AG04450 (cell line): ENCODE data around the gene CHRND. TPM values are rescaled to one million over a fixed set of nuclear protein-coding genes. Genes with fewer than 3 reads are reported as not detected.

Experiments
- CTCF ChIA-PET: fragments of 300-600, 350-600 bp; formaldehyde crosslinking; extraction: SDS; loops from one replicate; lab custom pipeline; 2022; ENCODE audit warnings: antibody characterized with exemption, inconsistent platforms; lab: Charles Lee
- POLR2A ChIA-PET: fragments of 350-600 bp; formaldehyde crosslinking; extraction: SDS; loops from one replicate; lab custom pipeline; 2021; ENCODE audit warnings: antibody characterized with exemption, inconsistent platforms; lab: Yijun Ruan, JAX
- DNase-seq: peaks from one replicate; pipeline ENCODE4 v3.0.0-alpha.2; 2011; ENCODE audit warnings: low read depth, low spot score
- H3K27ac ChIP-seq: one replicate; pipeline ENCODE4 v1.5.1; 2012; ENCODE audit warnings: low read depth, low read length, control low read depth
- H3K27me3 ChIP-seq: one replicate; pipeline ENCODE4 v1.6.0; 2012; ENCODE audit warnings: low read length; ENCODE audit not compliant: control insufficient read depth, insufficient read depth
- H3K4me3 ChIP-seq: 2 replicates; pipeline ENCODE4 v1.5.1; 2011; ENCODE audit warnings: mild to moderate bottlenecking, low read depth, low read length, control low read depth
- H3K9me3 ChIP-seq: 2 replicates; pipeline ENCODE4 v1.5.1; 2012; ENCODE audit warnings: low read length; ENCODE audit not compliant: control insufficient read depth, insufficient read depth
- CTCF ChIP-seq: IDR thresholded peaks from 2 replicates; pipeline ENCODE4 v1.5.1; 2011; ENCODE audit warnings: low read depth, low read length, control low read depth, inconsistent platforms
- polyA plus RNA-seq: library from polyadenylated mRNA; depleted of rRNA; stranded (reverse); fragments of >200 nt; gene quantifications from 2 replicates; pipeline ENCODE4 v1.2.3, GENCODE V29; 2011

The CHRND gene
- polyA plus RNA-seq, 1 experiment, result not detected

- POLR2A ChIA-PET, result no interaction called here
- Histone ChIP-seq H3K9me3 (no peaks in the 10 kb centered on the region; the same call in 1 of the 2 replicates), H3K27me3 (peaks cover 6% of the 10 kb centered on the region), H3K4me3 (no peak overlapping the region), H3K27ac (no peak overlapping the region)
- DNase-seq, result no peak
- TF ChIP-seq CTCF, result no peak
- CTCF ChIA-PET, result no interaction called here
These were observed 17.5 kb downstream of the CHRND start for GRCh38 chr2:232543491-232543890.

- Histone ChIP-seq H3K27ac (no peak overlapping the region), H3K9me3 (no peaks in the 10 kb centered on the region; the same call in 1 of the 2 replicates), H3K27me3 (peaks cover 6% of the 10 kb centered on the region), H3K4me3 (no peak overlapping the region)
- no peak for DNase-seq
- no peak for TF ChIP-seq CTCF
- ChIA-PET POLR2A (no interaction called here), CTCF (no interaction called here)
These were observed 18.1 kb downstream of the CHRND start for GRCh38 chr2:232543928-232544631.

GRCh38 chr2:232544674-232545073 is 18.7 kb downstream of the CHRND start:
- TF ChIP-seq CTCF, result no peak
- ChIA-PET CTCF (interaction anchor here (0.7 kb wide), 1 partner anchor 220 kb away, joined by 3 read pairs; no protein-coding TSS in a partner anchor), POLR2A (no interaction called here)
- H3K9me3 ChIP-seq, result no peaks in the 10 kb centered on the region; the same call in 1 of the 2 replicates
- peaks cover 2% of the 10 kb centered on the region for H3K27me3 ChIP-seq
- DNase-seq, result no peak
- no peak overlapping the region for H3K4me3 ChIP-seq
- no peak overlapping the region for H3K27ac ChIP-seq

DNA sequence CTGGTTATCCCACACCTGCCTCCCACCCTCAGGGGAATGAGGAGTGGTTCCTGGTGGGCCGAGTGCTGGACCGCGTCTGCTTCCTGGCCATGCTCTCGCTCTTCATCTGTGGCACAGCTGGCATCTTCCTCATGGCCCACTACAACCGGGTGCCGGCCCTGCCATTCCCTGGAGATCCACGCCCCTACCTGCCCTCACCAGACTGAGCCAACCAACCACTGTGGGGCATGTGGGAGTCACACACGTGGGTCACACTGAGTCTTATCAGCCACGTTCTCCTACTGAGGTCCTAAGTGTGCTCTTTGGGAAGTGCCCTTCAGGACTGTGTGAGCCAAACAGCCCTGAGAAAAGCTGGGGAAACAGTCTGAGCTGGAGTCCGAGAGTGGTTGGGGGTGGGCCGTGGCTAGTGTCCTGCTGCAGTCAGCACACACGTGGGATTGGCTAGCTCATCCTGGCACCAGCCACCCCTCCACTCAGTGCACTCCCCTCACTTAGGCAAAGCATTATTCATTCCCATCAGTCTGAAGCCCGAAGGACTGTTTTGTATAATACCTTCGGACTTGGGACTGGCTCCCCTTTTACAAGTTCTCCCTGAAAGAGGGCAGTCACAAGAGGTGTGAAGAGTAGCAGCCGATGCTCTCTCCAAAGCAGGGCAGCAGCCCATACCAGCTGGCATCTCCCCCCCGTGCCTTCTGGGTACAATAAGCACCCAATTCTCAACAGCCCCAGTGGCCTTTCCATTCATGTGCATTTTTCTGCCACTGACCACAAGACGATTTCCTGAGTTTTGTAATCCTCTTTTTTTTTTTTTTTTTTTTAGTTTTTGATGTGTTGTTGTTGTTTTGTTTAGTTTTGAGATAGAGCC is 19.8 kb downstream of the CHRND start:
- no peak for TF ChIP-seq CTCF
- POLR2A ChIA-PET, result no interaction called here
- DNase-seq, result no peak

More for the DNA sequence above, 19.8 kb downstream of the CHRND start:
- Histone ChIP-seq H3K4me3 (no peak overlapping the region), H3K27ac (no peak overlapping the region), H3K27me3 (no peaks in the 10 kb centered on the region), H3K9me3 (no peaks in the 10 kb centered on the region; the same call in 1 of the 2 replicates)
- CTCF ChIA-PET, result interaction anchor here (0.6 kb wide), 1 partner anchor 61 kb away, joined by 3 read pairs; no protein-coding TSS in a partner anchor
